WTC11 (cell line): Measurements from ENCODE around the gene SYNDIG1. TPM values are rescaled to one million over a fixed set of nuclear protein-coding genes. Genes with fewer than 3 reads are reported as not detected.

Source experiments
- ATAC-seq: fragments of 200-7000 bp; cut with Tn5 transposase; 2 replicates; pipeline ENCODE4 v1.10.0; 2021; ENCODE audit warnings: mild to moderate bottlenecking, moderate library complexity
- CTCF ChIA-PET: fragments of 300-600 bp; sonication (Branson Sonifier 250); formaldehyde crosslinking; loops from one replicate; lab custom pipeline; 2021; ENCODE audit warnings: antibody characterized with exemption; lab: Charles Lee
- POLR2A ChIA-PET: fragments of 350-600 bp; sonication (Branson Sonifier 250); formaldehyde crosslinking; loops from one replicate; lab custom pipeline; 2021; ENCODE audit warnings: antibody characterized with exemption; lab: Charles Lee
- DNase-seq: peaks from one replicate; pipeline ENCODE4 v3.0.0; 2021; ENCODE audit warnings: low spot score
- H3K27ac Mint-ChIP-seq: 2 replicates; pipeline ENCODE4 v1.8.0; 2021; ENCODE audit warnings: mixed read lengths
- H3K27me3 Mint-ChIP-seq: 2 replicates; pipeline ENCODE4 v1.8.0; 2021; ENCODE audit warnings: low read depth, mild to moderate bottlenecking, moderate library complexity, mixed read lengths
- H3K36me3 Mint-ChIP-seq: 2 replicates; pipeline ENCODE4 v1.8.0; 2021; ENCODE audit warnings: mixed read lengths
- H3K4me1 Mint-ChIP-seq: 2 replicates; pipeline ENCODE4 v1.8.0; 2022; ENCODE audit warnings: mixed read lengths
- H3K4me3 Mint-ChIP-seq: 2 replicates; pipeline ENCODE4 v1.8.0; 2021; ENCODE audit warnings: mild to moderate bottlenecking, moderate library complexity, mixed read lengths
- H3K9me3 Mint-ChIP-seq: 2 replicates; pipeline ENCODE4 v1.8.0; 2021; ENCODE audit warnings: mixed read lengths
- CREB1 ChIP-seq: sonication (generic); formaldehyde crosslinking; IDR thresholded peaks from 2 replicates; pipeline ENCODE4 v1.8.0; 2023; ENCODE audit warnings: mild to moderate bottlenecking, missing genetic modification reagents
- ELF4 ChIP-seq: sonication (generic); formaldehyde crosslinking; IDR thresholded peaks from 2 replicates; pipeline ENCODE4 v1.8.1; 2022; ENCODE audit warnings: low read depth, mild to moderate bottlenecking, moderate library complexity, missing genetic modification reagents
- FOXK1 ChIP-seq: sonication (generic); formaldehyde crosslinking; IDR thresholded peaks from 2 replicates; pipeline ENCODE4 v1.8.0; 2022; ENCODE audit warnings: mild to moderate bottlenecking, moderate library complexity, missing genetic modification reagents
- GTF2I ChIP-seq: fragments of 250-450 bp; sonication (Bioruptor Pico); conservative IDR thresholded peaks from 2 replicates; pipeline ENCODE4 v1.4.0; 2021; ENCODE audit warnings: mild to moderate bottlenecking
- MXD4 ChIP-seq: fragments of 250-450 bp; sonication (Bioruptor Pico); IDR thresholded peaks from 2 replicates; pipeline ENCODE4 v1.8.0; 2021; ENCODE audit warnings: mild to moderate bottlenecking, moderate library complexity, borderline replicate concordance
- MYBL2 ChIP-seq: sonication (generic); formaldehyde crosslinking; IDR thresholded peaks from 2 replicates; pipeline ENCODE4 v1.8.1; 2023; ENCODE audit warnings: mild to moderate bottlenecking, moderate library complexity, missing genetic modification reagents
- NFATC4 ChIP-seq: fragments of 250-450 bp; sonication (Bioruptor Pico); IDR thresholded peaks from 2 replicates; pipeline ENCODE4 v1.9.0; 2021; ENCODE audit warnings: mild to moderate bottlenecking
- NFYB ChIP-seq: sonication (generic); formaldehyde crosslinking; conservative IDR thresholded peaks from 2 replicates; pipeline ENCODE4 v1.8.0; 2022; ENCODE audit warnings: low read depth, missing genetic modification reagents
- NR3C1 ChIP-seq: sonication (generic); formaldehyde crosslinking; conservative IDR thresholded peaks from 2 replicates; pipeline ENCODE4 v1.8.1; 2023; ENCODE audit warnings: low read depth, mild to moderate bottlenecking, missing genetic modification reagents
- RELA ChIP-seq: sonication (generic); formaldehyde crosslinking; IDR thresholded peaks from 2 replicates; pipeline ENCODE4 v1.8.1; 2022; ENCODE audit warnings: missing genetic modification reagents, mild to moderate bottlenecking, borderline replicate concordance
- SMAD3 ChIP-seq: sonication (generic); formaldehyde crosslinking; IDR thresholded peaks from 2 replicates; pipeline ENCODE4 v1.8.0; 2022; ENCODE audit warnings: missing genetic modification reagents, mild to moderate bottlenecking, borderline replicate concordance
- SP1 ChIP-seq: sonication (generic); formaldehyde crosslinking; conservative IDR thresholded peaks from 2 replicates; pipeline ENCODE4 v1.8.1; 2022; ENCODE audit warnings: missing genetic modification reagents
- TEAD4 ChIP-seq: sonication (generic); formaldehyde crosslinking; IDR thresholded peaks from 2 replicates; pipeline ENCODE4 v1.8.0; 2022; ENCODE audit warnings: mild to moderate bottlenecking, missing genetic modification reagents
- ZNF138 ChIP-seq: sonication (generic); formaldehyde crosslinking; conservative IDR thresholded peaks from 2 replicates; pipeline ENCODE4 v1.8.1; 2022; ENCODE audit warnings: mild to moderate bottlenecking, moderate library complexity, missing genetic modification reagents
- ZNF232 ChIP-seq: sonication (generic); formaldehyde crosslinking; IDR thresholded peaks from 2 replicates; pipeline ENCODE4 v1.8.0; 2022; ENCODE audit warnings: mild to moderate bottlenecking, missing genetic modification reagents
- ZNF317 ChIP-seq: sonication (generic); formaldehyde crosslinking; IDR thresholded peaks from 2 replicates; pipeline ENCODE4 v1.8.1; 2023; ENCODE audit warnings: low read depth, mild to moderate bottlenecking, moderate library complexity, missing genetic modification reagents, borderline replicate concordance
- ZNF512 ChIP-seq: sonication (generic); formaldehyde crosslinking; IDR thresholded peaks from 2 replicates; pipeline ENCODE4 v1.8.1; 2022; ENCODE audit warnings: missing genetic modification reagents, borderline replicate concordance
- ZNF671 ChIP-seq: fragments of 250-450 bp; sonication (Bioruptor Pico); IDR thresholded peaks from 2 replicates; pipeline ENCODE4 v1.8.0; 2021; ENCODE audit warnings: mild to moderate bottlenecking
- total RNA-seq: library from RNA; stranded (reverse); gene quantifications from 3 replicates; pipeline ENCODE4 v1.2.3, GENCODE V29; 2021
- TF ChIP-seq, protein P1 (sequence below): sonication (generic); formaldehyde crosslinking; IDR thresholded peaks from 2 replicates; pipeline ENCODE4 v1.8.1; 2022; ENCODE audit warnings: mild to moderate bottlenecking, moderate library complexity, missing genetic modification reagents
- TF ChIP-seq, protein P2 (sequence below): sonication (generic); formaldehyde crosslinking; IDR thresholded peaks from 2 replicates; pipeline ENCODE4 v1.8.0; 2023; ENCODE audit warnings: missing genetic modification reagents, mild to moderate bottlenecking, borderline replicate concordance
- TF ChIP-seq, protein P3 (sequence below): sonication (generic); formaldehyde crosslinking; IDR thresholded peaks from 2 replicates; pipeline ENCODE4 v1.8.1; 2022; ENCODE audit warnings: low read depth, mild to moderate bottlenecking, moderate library complexity, missing genetic modification reagents, borderline replicate concordance
- TF ChIP-seq, protein P4 (sequence below): fragments of 250-450 bp; sonication (Bioruptor Pico); IDR thresholded peaks from 2 replicates; pipeline ENCODE4 v1.9.0; 2021; ENCODE audit warnings: mild to moderate bottlenecking, borderline replicate concordance

The SYNDIG1 gene
- total RNA-seq, 1 experiment from 2014 or later, result 6.4 TPM

DNA sequence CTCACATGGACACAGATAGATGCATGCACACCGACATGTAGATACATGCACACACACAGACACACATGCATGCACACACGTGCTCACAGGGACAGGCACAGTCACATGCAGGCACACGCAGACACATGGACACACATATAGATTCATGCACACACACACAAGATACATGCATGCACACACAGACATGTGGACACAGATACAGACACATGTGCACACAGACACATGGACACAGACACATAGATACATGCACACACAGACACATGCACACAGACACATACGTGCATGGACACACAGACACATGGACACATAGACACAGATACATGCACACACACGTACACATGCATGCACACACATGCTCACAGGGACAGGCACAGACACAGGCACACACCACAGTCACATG is 19.8 kb downstream of the SYNDIG1 start (continued):
- TF ChIP-seq ZNF512 (CRISPR knock-in tag), result no peak
- no peak for TF ChIP-seq ZNF671 (CRISPR knock-in tag)
- TF ChIP-seq NFYB, result no peak
- TF ChIP-seq, all 79 proteins: peak for 0

DNA sequence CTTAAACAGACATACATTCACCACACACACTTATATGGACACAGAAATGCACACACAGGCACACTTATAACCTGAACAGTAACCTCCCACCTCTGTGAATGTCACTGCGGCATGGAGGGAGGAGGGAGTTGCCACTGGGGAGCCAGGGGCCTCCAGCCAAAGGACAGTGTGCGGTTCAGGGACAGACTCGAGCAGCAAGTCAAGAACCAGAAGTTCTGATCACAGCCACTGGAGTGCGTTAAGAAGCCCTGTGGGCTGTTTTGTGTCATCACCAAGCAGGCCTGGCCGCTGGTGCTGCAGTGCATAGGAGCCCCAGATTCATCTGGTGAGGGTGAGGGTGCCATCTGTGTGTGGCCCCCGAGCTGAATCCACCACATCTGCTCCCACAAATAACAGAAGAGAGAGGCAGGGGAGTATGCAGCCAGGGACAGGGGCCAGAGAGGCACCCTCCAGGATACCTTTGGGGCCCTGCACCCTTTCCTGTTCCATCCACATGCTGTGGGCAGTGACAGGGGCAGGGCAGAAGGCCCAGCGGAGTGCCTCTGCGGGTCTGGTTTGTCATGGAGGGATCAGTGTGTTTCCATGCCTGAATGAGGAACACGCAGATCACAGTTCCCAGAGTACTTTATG is 20.3 kb downstream of the SYNDIG1 start:
- ChIA-PET CTCF (no interaction called here), POLR2A (no interaction called here)
- ATAC-seq (no peak), DNase-seq (no peak)
- Mint-ChIP-seq H3K4me3 (no peak overlapping the region), H3K27ac (no peak overlapping the region), H3K27me3 (no peaks in the 10 kb centered on the region), H3K9me3 (no peaks in the 10 kb centered on the region), H3K4me1 (peaks cover 37% of the 10 kb centered on the region), H3K36me3 (peaks cover 4% of the 10 kb centered on the region; the same call in 1 of the 2 replicates)
- TF ChIP-seq SMAD3 (CRISPR knock-in tag), result no peak

DNA sequence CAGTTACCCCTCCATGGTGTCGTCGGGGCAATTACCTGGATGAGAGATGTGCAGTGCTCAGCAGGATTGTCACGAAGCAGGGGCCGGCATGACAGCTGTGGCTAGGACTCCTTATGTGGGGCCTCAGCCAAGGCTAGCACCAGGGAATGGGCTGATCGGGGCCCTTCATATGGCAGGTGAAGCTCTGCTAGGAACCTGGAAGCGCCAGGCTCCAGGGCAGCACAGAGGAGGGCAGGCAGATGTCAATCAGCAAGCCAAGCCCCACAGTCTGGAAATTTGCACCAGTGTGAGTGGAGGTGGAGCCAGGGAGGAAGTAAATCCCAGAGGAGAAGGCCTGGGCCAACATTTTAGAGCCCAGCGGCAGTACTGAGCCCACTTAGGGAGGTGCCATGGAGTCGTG is 21.2 kb downstream of the SYNDIG1 start:
- TF ChIP-seq MXD4 (CRISPR knock-in tag), result no peak
- TF ChIP-seq, protein P1, sequence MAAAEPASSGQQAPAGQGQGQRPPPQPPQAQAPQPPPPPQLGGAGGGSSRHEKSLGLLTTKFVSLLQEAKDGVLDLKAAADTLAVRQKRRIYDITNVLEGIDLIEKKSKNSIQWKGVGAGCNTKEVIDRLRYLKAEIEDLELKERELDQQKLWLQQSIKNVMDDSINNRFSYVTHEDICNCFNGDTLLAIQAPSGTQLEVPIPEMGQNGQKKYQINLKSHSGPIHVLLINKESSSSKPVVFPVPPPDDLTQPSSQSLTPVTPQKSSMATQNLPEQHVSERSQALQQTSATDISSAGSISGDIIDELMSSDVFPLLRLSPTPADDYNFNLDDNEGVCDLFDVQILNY (CRISPR knock-in tag), result no peak
- TF ChIP-seq, protein P2, sequence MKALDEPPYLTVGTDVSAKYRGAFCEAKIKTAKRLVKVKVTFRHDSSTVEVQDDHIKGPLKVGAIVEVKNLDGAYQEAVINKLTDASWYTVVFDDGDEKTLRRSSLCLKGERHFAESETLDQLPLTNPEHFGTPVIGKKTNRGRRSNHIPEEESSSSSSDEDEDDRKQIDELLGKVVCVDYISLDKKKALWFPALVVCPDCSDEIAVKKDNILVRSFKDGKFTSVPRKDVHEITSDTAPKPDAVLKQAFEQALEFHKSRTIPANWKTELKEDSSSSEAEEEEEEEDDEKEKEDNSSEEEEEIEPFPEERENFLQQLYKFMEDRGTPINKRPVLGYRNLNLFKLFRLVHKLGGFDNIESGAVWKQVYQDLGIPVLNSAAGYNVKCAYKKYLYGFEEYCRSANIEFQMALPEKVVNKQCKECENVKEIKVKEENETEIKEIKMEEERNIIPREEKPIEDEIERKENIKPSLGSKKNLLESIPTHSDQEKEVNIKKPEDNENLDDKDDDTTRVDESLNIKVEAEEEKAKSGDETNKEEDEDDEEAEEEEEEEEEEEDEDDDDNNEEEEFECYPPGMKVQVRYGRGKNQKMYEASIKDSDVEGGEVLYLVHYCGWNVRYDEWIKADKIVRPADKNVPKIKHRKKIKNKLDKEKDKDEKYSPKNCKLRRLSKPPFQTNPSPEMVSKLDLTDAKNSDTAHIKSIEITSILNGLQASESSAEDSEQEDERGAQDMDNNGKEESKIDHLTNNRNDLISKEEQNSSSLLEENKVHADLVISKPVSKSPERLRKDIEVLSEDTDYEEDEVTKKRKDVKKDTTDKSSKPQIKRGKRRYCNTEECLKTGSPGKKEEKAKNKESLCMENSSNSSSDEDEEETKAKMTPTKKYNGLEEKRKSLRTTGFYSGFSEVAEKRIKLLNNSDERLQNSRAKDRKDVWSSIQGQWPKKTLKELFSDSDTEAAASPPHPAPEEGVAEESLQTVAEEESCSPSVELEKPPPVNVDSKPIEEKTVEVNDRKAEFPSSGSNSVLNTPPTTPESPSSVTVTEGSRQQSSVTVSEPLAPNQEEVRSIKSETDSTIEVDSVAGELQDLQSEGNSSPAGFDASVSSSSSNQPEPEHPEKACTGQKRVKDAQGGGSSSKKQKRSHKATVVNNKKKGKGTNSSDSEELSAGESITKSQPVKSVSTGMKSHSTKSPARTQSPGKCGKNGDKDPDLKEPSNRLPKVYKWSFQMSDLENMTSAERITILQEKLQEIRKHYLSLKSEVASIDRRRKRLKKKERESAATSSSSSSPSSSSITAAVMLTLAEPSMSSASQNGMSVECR (CRISPR knock-in tag), result no peak
- no peak for TF ChIP-seq ZNF232 (CRISPR knock-in tag)
- TF ChIP-seq GTF2I (CRISPR knock-in tag), result no peak
- no peak for TF ChIP-seq ZNF317 (CRISPR knock-in tag)
- no peak for TF ChIP-seq NFATC4 (CRISPR knock-in tag)
- TF ChIP-seq, protein P3, sequence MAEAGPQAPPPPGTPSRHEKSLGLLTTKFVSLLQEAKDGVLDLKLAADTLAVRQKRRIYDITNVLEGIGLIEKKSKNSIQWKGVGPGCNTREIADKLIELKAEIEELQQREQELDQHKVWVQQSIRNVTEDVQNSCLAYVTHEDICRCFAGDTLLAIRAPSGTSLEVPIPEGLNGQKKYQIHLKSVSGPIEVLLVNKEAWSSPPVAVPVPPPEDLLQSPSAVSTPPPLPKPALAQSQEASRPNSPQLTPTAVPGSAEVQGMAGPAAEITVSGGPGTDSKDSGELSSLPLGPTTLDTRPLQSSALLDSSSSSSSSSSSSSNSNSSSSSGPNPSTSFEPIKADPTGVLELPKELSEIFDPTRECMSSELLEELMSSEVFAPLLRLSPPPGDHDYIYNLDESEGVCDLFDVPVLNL (CRISPR knock-in tag), result no peak
- TF ChIP-seq FOXK1 (CRISPR knock-in tag), result no peak
- TF ChIP-seq NR3C1 (CRISPR knock-in tag), result no peak
- no peak for TF ChIP-seq TEAD4 (CRISPR knock-in tag)
- TF ChIP-seq SP1 (CRISPR knock-in tag), result no peak
- TF ChIP-seq RELA, result no peak
- no peak for TF ChIP-seq ELF4
- no peak for TF ChIP-seq ZNF138 (CRISPR knock-in tag)
- TF ChIP-seq, protein P4, sequence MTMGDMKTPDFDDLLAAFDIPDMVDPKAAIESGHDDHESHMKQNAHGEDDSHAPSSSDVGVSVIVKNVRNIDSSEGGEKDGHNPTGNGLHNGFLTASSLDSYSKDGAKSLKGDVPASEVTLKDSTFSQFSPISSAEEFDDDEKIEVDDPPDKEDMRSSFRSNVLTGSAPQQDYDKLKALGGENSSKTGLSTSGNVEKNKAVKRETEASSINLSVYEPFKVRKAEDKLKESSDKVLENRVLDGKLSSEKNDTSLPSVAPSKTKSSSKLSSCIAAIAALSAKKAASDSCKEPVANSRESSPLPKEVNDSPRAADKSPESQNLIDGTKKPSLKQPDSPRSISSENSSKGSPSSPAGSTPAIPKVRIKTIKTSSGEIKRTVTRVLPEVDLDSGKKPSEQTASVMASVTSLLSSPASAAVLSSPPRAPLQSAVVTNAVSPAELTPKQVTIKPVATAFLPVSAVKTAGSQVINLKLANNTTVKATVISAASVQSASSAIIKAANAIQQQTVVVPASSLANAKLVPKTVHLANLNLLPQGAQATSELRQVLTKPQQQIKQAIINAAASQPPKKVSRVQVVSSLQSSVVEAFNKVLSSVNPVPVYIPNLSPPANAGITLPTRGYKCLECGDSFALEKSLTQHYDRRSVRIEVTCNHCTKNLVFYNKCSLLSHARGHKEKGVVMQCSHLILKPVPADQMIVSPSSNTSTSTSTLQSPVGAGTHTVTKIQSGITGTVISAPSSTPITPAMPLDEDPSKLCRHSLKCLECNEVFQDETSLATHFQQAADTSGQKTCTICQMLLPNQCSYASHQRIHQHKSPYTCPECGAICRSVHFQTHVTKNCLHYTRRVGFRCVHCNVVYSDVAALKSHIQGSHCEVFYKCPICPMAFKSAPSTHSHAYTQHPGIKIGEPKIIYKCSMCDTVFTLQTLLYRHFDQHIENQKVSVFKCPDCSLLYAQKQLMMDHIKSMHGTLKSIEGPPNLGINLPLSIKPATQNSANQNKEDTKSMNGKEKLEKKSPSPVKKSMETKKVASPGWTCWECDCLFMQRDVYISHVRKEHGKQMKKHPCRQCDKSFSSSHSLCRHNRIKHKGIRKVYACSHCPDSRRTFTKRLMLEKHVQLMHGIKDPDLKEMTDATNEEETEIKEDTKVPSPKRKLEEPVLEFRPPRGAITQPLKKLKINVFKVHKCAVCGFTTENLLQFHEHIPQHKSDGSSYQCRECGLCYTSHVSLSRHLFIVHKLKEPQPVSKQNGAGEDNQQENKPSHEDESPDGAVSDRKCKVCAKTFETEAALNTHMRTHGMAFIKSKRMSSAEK (CRISPR knock-in tag), result no peak
- TF ChIP-seq CREB1 (CRISPR knock-in tag), result no peak
- TF ChIP-seq MYBL2 (CRISPR knock-in tag), result no peak
- no peaks in the 10 kb centered on the region for H3K27me3 Mint-ChIP-seq
- H3K9me3 Mint-ChIP-seq, result no peaks in the 10 kb centered on the region
- H3K27ac Mint-ChIP-seq, result no peak overlapping the region
- ATAC-seq (no peak), DNase-seq (no peak)
- no peak overlapping the region for H3K4me3 Mint-ChIP-seq
- ChIA-PET CTCF (no interaction called here), POLR2A (no interaction called here)
- H3K4me1 Mint-ChIP-seq, result peaks cover 32% of the 10 kb centered on the region
- peaks cover 4% of the 10 kb centered on the region; the same call in 1 of the 2 replicates for H3K36me3 Mint-ChIP-seq
